K562 (cell line): ENCODE measurements around the gene SELPLG. TPM values are rescaled to one million over a fixed set of nuclear protein-coding genes. Genes with fewer than 3 reads are reported as not detected.
A peak's percentile ranks its signal among the peaks of the same experiment; 100 is the strongest.

ENCODE experiments used
- ATAC-seq: fragments of 200-7000 bp; cut with Tn5 transposase; 3 replicates; pipeline ENCODE4 v1.9.1; 2020; ENCODE audit warnings: moderate library complexity
- BruUV-seq: library from RNA; stranded (reverse); fragments of 400-500 nt; replicated peaks from 2 replicates; lab custom pipeline; 2021; lab: Mats Ljungman, UMichigan
- CTCF ChIA-PET: fragments of 300-600 bp; formaldehyde crosslinking; extraction: SDS; loops from one replicate; lab custom pipeline; 2021; ENCODE audit warnings: low intra/inter-chr PET ratio; lab: Yijun Ruan, JAX
- POLR2A ChIA-PET: fragments of 300-600, 350-650 bp; sonication (Branson Sonifier 250); formaldehyde crosslinking; extraction: SDS; loops from one replicate; lab custom pipeline; 2021; ENCODE audit warnings: antibody characterized with exemption, inconsistent platforms; lab: Yijun Ruan, JAX
- DNase-seq, 4 experiments: peaks; one replicate each; pipeline versions ENCODE4 v3.0.0 to v3.0.0-alpha.2; 2011 to 2018; ENCODE audit warnings: low spot score in 3 of 4, mixed read lengths in 3 of 4; ENCODE audit errors: extremely low read depth in 1 of 4
- FAIRE-seq: peaks from 2 replicates; lab custom pipeline; 2011; peaks lifted over from hg19 to GRCh38; lab: Jason Lieb, UNC
- H2AFZ ChIP-seq: 2 replicates; pipeline ENCODE4 v1.6.0; 2011; ENCODE audit warnings: low read depth, low read length, control low read depth, inconsistent platforms
- H3K27ac ChIP-seq: fragments of 200-600 bp; 3 replicates; pipeline ENCODE4 v1.8.0; 2011; ENCODE audit warnings: low read depth, mild to moderate bottlenecking, control low read depth, inconsistent platforms, low read length, moderate library complexity, mixed read lengths; ENCODE audit errors: extremely low read depth
- H3K27me3 ChIP-seq, 2 experiments: fragments of 300-600 bp in 1 of 2; 2 replicates in 1 of 2; 3 replicates in 1 of 2; pipeline versions ENCODE4 v1.6.0 to v1.8.0; 2011; ENCODE audit warnings: inconsistent platforms in 2 of 2, low read length in 2 of 2, mild to moderate bottlenecking in 1 of 2, mixed read lengths in 1 of 2, moderate library complexity in 1 of 2; ENCODE audit not compliant: control insufficient read depth in 2 of 2, insufficient read depth in 2 of 2
- H3K36me3 ChIP-seq: fragments of 300-600 bp; 3 replicates; pipeline ENCODE4 v1.8.0; 2011; ENCODE audit warnings: mild to moderate bottlenecking, low read length, inconsistent platforms; ENCODE audit not compliant: control insufficient read depth, insufficient read depth
- H3K4me1 ChIP-seq, 2 experiments: fragments of 200-600 bp in 1 of 2; replicated peaks in 1 of 2; 2 replicates in 1 of 2; 3 replicates in 1 of 2; pipeline versions ENCODE4 v1.5.1 to v1.8.0; 2011; ENCODE audit warnings: inconsistent platforms in 2 of 2, low read length in 2 of 2, mild to moderate bottlenecking in 1 of 2, mixed read lengths in 1 of 2, moderate library complexity in 1 of 2; ENCODE audit not compliant: control insufficient read depth in 2 of 2, insufficient read depth in 2 of 2
- H3K4me2 ChIP-seq: 2 replicates; pipeline ENCODE4 v1.6.1; 2011; ENCODE audit warnings: low read length, control low read depth, inconsistent platforms, mixed read lengths; ENCODE audit not compliant: insufficient read depth
- H3K4me3 ChIP-seq: fragments of 200-600 bp; sonication (generic), shearing (Covaris generic); 2 replicates; pipeline ENCODE4 v1.5.1; 2016; ENCODE audit warnings: control low read depth, inconsistent platforms
- H3K79me2 ChIP-seq: fragments of 200-600 bp; 3 replicates; pipeline ENCODE4 v1.8.0; 2011; ENCODE audit warnings: low read length, inconsistent platforms; ENCODE audit not compliant: control insufficient read depth, insufficient read depth
- H3K9ac ChIP-seq, 2 experiments: 2 replicates each; pipeline versions ENCODE4 v1.6.0 to v1.6.1; 2011; ENCODE audit warnings: low read depth in 2 of 2, low read length in 2 of 2, control low read depth in 1 of 2, inconsistent platforms in 1 of 2, mild to moderate bottlenecking in 1 of 2, mixed read lengths in 1 of 2; ENCODE audit not compliant: insufficient read depth in 1 of 2
- H3K9me1 ChIP-seq: one replicate; pipeline ENCODE4 v1.6.0; 2011; ENCODE audit warnings: inconsistent platforms, mild to moderate bottlenecking, low read length, moderate library complexity; ENCODE audit not compliant: control insufficient read depth, insufficient read depth
- H3K9me3 ChIP-seq: replicated peaks from 2 replicates; pipeline ENCODE4 v1.5.1; 2011; ENCODE audit warnings: low read depth, low read length, inconsistent platforms; ENCODE audit not compliant: control insufficient read depth, insufficient read depth
- H4K20me1 ChIP-seq: replicated peaks from 2 replicates; pipeline ENCODE4 v1.6.1; 2011; ENCODE audit warnings: low read length, inconsistent platforms, mixed read lengths; ENCODE audit not compliant: control insufficient read depth, insufficient read depth
- COPS2 ChIP-seq: fragments of 450-650 bp; conservative IDR thresholded peaks from 2 replicates; pipeline ENCODE4 v1.6.1; 2016; ENCODE audit warnings: mild to moderate bottlenecking, moderate library complexity
- GTF2F1 ChIP-seq: IDR thresholded peaks from 2 replicates; pipeline ENCODE4 v1.6.1; 2011; ENCODE audit warnings: low read depth, low read length, improper control_type of control experiment
- HCFC1 ChIP-seq: IDR thresholded peaks from 2 replicates; pipeline ENCODE4 v1.6.1; 2012; ENCODE audit warnings: low read depth, low read length, improper control_type of control experiment
- LCOR ChIP-seq: sonication (generic); formaldehyde crosslinking; IDR thresholded peaks from 2 replicates; pipeline ENCODE4 v1.8.0; 2022; ENCODE audit warnings: mild to moderate bottlenecking, missing genetic modification reagents
- MIER1 ChIP-seq: fragments of 450-650 bp; IDR thresholded peaks from 2 replicates; pipeline ENCODE4 v1.6.1; 2016; ENCODE audit warnings: antibody characterized with exemption, mild to moderate bottlenecking, low read depth
- NFXL1 ChIP-seq: fragments of 450-650 bp; formaldehyde crosslinking; IDR thresholded peaks from 2 replicates; pipeline ENCODE4 v1.4.0; 2021; ENCODE audit warnings: mild to moderate bottlenecking
- RBM25 ChIP-seq: fragments of 200-400 bp; formaldehyde crosslinking; IDR thresholded peaks from 2 replicates; pipeline ENCODE4 v1.6.1; 2018; ENCODE audit warnings: low read length, low read depth, moderate library complexity; ENCODE audit not compliant: severe bottlenecking
- SIRT6 ChIP-seq: IDR thresholded peaks from one replicate; pipeline ENCODE4 v1.6.1; 2012; ENCODE audit warnings: low read depth, mild to moderate bottlenecking, control low read depth, inconsistent platforms, low read length, moderate library complexity
- U2AF1 ChIP-seq: fragments of 200-400 bp; formaldehyde crosslinking; optimal IDR thresholded peaks from 2 replicates; pipeline ENCODE3; 2017; ENCODE audit warnings: mild to moderate bottlenecking, low read depth, low read length, moderate library complexity
- ZFP36 ChIP-seq: fragments of 150-350 bp; IDR thresholded peaks from 2 replicates; pipeline ENCODE4 v1.6.1; 2018; ENCODE audit warnings: low read length, low read depth; ENCODE audit not compliant: partially characterized antibody
- WGBS: fragments of 100-300 bp; shearing (Covaris generic); methylation state at CpG from one replicate; pipeline ENCODE4 v1.1.6; 2016; ENCODE audit warnings: low coverage, mixed read lengths; ENCODE audit not compliant: insufficient coverage; ENCODE audit errors: missing lambda C conversion rate; 5-methylcytosine and 5-hydroxymethylcytosine counted together
- in situ Hi-C: fragments of 300-500 bp; cut with MboI; formaldehyde crosslinking; loops from 4 replicates; pipeline ENCODE4 v1.15.0; 2018; ENCODE audit warnings: inconsistent platforms, mixed read lengths
- intact Hi-C: fragments of 100-400 bp; cut with micrococcal nuclease; formaldehyde crosslinking; loops from 2 replicates; pipeline ENCODE4 v1.14.2; 2022
- polyA plus RNA-seq, 8 experiments: library from polyadenylated mRNA; depleted of rRNA in 4 of 8; stranded (reverse) in 5 of 8; unstranded in 3 of 8; fragments of >200 nt; fragmentation: Nextera tagmentation in 2 of 8; fragmentation: Illumina TruSeq in 1 of 8; extraction: Ambion mirVana in 2 of 8; extraction: Trizol in 1 of 8; gene quantifications; 2 replicates each; pipeline versions ENCODE4 v1.2.1 to v1.2.3, GENCODE V29; 2011 to 2014; ENCODE audit warnings: inconsistent platforms in 1 of 8, missing spikeins in 1 of 8
- total RNA-seq, 7 experiments: library from RNA; depleted of rRNA in 6 of 7; stranded (reverse); fragments of >200 nt in 6 of 7; fragmentation: Illumina TruSeq in 2 of 7; extraction: Trizol in 2 of 7; gene quantifications; 2 replicates each; pipeline versions ENCODE4 v1.2.1 to v1.2.3, GENCODE V29; 2011 to 2021; ENCODE audit warnings: low replicate concordance in 1 of 7

The SELPLG gene
- total and polyA plus RNA-seq, 9 of the 15 experiments (the other 6 are each of a cell fraction or from before 2014, with no cell fraction given): 0.22 to 10.2 (median 1.7) TPM

- no peak for FAIRE-seq
- H3K36me3 ChIP-seq: no peaks in the 10 kb centered on the region
- no peak for DNase-seq
- no peaks in the 10 kb centered on the region for H3K9me1 ChIP-seq
- TF ChIP-seq ZFP36 (peak; percentile 21), RBM25 (peak; percentile 59), LCOR (CRISPR knock-in tag) (no peak), SIRT6 (no peak)
- no peak overlapping the region for H3K9ac ChIP-seq
- intact Hi-C loops (no loop called here), in situ Hi-C loops (no loop called here)
- H3K4me1 ChIP-seq: peaks cover 0 to 12% of the 10 kb centered on the region in 2 experiments; a peak in 1 of 5 replicates
- H3K9me3 ChIP-seq: no peaks in the 10 kb centered on the region
- H4K20me1 ChIP-seq: no peaks in the 10 kb centered on the region; the same call in 1 of the 2 replicates
- H3K27me3 ChIP-seq: peaks cover 2 to 47% of the 10 kb centered on the region in 2 experiments; a peak in 4 of 5 replicates
- no TSS peak for BruUV-seq
- H3K27ac ChIP-seq: no peak overlapping the region
- ATAC-seq: no peak
- ChIA-PET CTCF (no interaction called here), POLR2A (interaction anchor here (0.6 kb wide), 2 partner anchors 52 to 54 kb away, joined by 3 read pairs; no protein-coding TSS in a partner anchor)
- H3K4me2 ChIP-seq: no peak overlapping the region
- H2AFZ ChIP-seq: no peak overlapping the region
- H3K79me2 ChIP-seq: no peaks in the 10 kb centered on the region
- no peak overlapping the region for H3K4me3 ChIP-seq
- WGBS: 2% methylated on average over 3 of the region's 3 CpGs
Measured at GRCh38 chr12:108584456-108585065, 49.1 kb downstream of the SELPLG start.

DNA sequence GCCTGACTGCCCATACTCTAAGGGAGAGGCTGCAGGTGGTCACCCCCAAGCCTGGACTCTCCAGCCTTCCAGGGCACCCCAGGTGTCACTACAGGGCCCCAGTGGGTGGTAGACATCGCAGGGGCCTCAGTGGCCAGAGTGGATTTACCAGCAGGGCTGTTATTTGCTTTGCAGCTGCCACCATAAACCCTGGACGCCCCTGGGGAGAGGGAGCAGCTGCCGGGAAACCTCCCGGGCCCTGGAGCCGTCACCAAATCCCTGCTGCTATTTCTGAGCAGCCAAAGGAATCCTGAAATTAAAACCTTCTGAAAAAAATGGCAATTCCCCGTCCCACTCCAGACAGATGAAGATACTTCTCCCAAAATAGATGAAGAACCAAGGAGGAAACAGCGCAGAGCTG lies 49.7 kb downstream of the SELPLG start:
- Histone ChIP-seq H3K4me2 (no peak overlapping the region), H3K27ac (no peak overlapping the region), H3K9ac (no peak overlapping the region), H3K4me1 (peaks cover 0 to 6% of the 10 kb centered on the region in 2 experiments; a peak in 1 of 5 replicates), H3K36me3 (no peaks in the 10 kb centered on the region), H3K79me2 (no peaks in the 10 kb centered on the region), H2AFZ (no peak overlapping the region), H3K9me3 (no peaks in the 10 kb centered on the region), H3K4me3 (no peak overlapping the region), H3K27me3 (peaks cover 2 to 47% of the 10 kb centered on the region in 2 experiments; a peak in 4 of 5 replicates), H4K20me1 (no peaks in the 10 kb centered on the region; the same call in 1 of the 2 replicates), H3K9me1 (no peaks in the 10 kb centered on the region)
- ChIA-PET CTCF (no interaction called here), POLR2A (interaction anchor here (0.6 kb wide), 2 partner anchors 52 to 54 kb away, joined by 3 read pairs; no protein-coding TSS in a partner anchor)
- in situ Hi-C loops: no loop called here
- no TSS peak for BruUV-seq
- DNase-seq: no peak
- WGBS: 2% methylated on average over 7 of the region's 7 CpGs
- intact Hi-C loops: no loop called here
- no peak for ATAC-seq
- no peak for FAIRE-seq
- TF ChIP-seq MIER1: no peak
- no peak for TF ChIP-seq GTF2F1
- no peak for TF ChIP-seq NFXL1 (CRISPR knock-in tag)
- TF ChIP-seq COPS2: no peak
- no peak for TF ChIP-seq U2AF1
- no peak for TF ChIP-seq HCFC1
